Astrocyte (in vitro differentiated cells and primary cell): ENCODE results near the gene ZC3H12A. TPM values are rescaled to one million over a fixed set of nuclear protein-coding genes. Genes with fewer than 3 reads are reported as not detected.
A peak's percentile ranks its signal among the peaks of the same experiment; 100 is the strongest.

Experiments
- DNase-seq: peaks from one replicate; pipeline ENCODE4 v3.0.0-alpha.2; 2010; ENCODE audit warnings: low read depth
- FAIRE-seq: peaks from 2 replicates; lab custom pipeline; 2011; peaks lifted over from hg19 to GRCh38; lab: Jason Lieb, UNC
- H2AFZ ChIP-seq: 2 replicates; pipeline ENCODE4 v1.6.0; 2012; ENCODE audit warnings: low read depth, low read length, inconsistent platforms
- H3K27ac ChIP-seq: 2 replicates; pipeline ENCODE4 v1.5.1; 2011; ENCODE audit warnings: low read depth, low read length, inconsistent platforms
- H3K27me3 ChIP-seq: 2 replicates; pipeline ENCODE4 v1.6.0; 2011; ENCODE audit warnings: low read length, inconsistent platforms; ENCODE audit not compliant: insufficient read depth
- H3K36me3 ChIP-seq: 2 replicates; pipeline ENCODE4 v1.5.1; 2011; ENCODE audit warnings: low read length, inconsistent platforms; ENCODE audit not compliant: insufficient read depth
- H3K4me1 ChIP-seq: 2 replicates; pipeline ENCODE4 v1.5.1; 2011; ENCODE audit warnings: low read length, inconsistent platforms; ENCODE audit not compliant: insufficient read depth
- H3K4me2 ChIP-seq: 2 replicates; pipeline ENCODE4 v1.6.0; 2012; ENCODE audit warnings: low read length, inconsistent platforms
- H3K4me3 ChIP-seq: 2 replicates; pipeline ENCODE4 v1.5.1; 2011; ENCODE audit warnings: low read depth, mild to moderate bottlenecking, low read length, inconsistent platforms; ENCODE audit not compliant: insufficient read depth
- H3K79me2 ChIP-seq: 2 replicates; pipeline ENCODE4 v1.6.0; 2012; ENCODE audit warnings: mild to moderate bottlenecking, low read length, inconsistent platforms; ENCODE audit not compliant: insufficient read depth
- H3K9ac ChIP-seq: 2 replicates; pipeline ENCODE4 v1.6.0; 2012; ENCODE audit warnings: mild to moderate bottlenecking, low read length, inconsistent platforms
- H3K9me3 ChIP-seq: 2 replicates; pipeline ENCODE4 v1.5.1; 2012; ENCODE audit warnings: low read depth, mild to moderate bottlenecking, low read length, inconsistent platforms; ENCODE audit not compliant: insufficient read depth
- H4K20me1 ChIP-seq: 2 replicates; pipeline ENCODE4 v1.6.0; 2012; ENCODE audit warnings: low read length, inconsistent platforms; ENCODE audit not compliant: insufficient read depth
- H3K27ac Mint-ChIP-seq: one replicate; pipeline ENCODE4 v1.8.0; 2021; ENCODE audit warnings: mild to moderate bottlenecking, mixed read lengths; ENCODE audit not compliant: unreplicated experiment
- H3K27me3 Mint-ChIP-seq: one replicate; pipeline ENCODE4 v1.8.0; 2021; ENCODE audit warnings: low read depth, mixed read lengths; ENCODE audit not compliant: unreplicated experiment
- H3K36me3 Mint-ChIP-seq: one replicate; pipeline ENCODE4 v1.8.0; 2021; ENCODE audit warnings: low read depth, mixed read lengths; ENCODE audit not compliant: unreplicated experiment
- H3K4me1 Mint-ChIP-seq: one replicate; pipeline ENCODE4 v1.8.0; 2021; ENCODE audit warnings: low read depth, mixed read lengths; ENCODE audit not compliant: unreplicated experiment
- H3K4me3 Mint-ChIP-seq: one replicate; pipeline ENCODE4 v1.8.0; 2021; ENCODE audit warnings: mild to moderate bottlenecking, moderate library complexity, mixed read lengths; ENCODE audit not compliant: unreplicated experiment
- H3K9me3 Mint-ChIP-seq: one replicate; pipeline ENCODE4 v1.8.0; 2021; ENCODE audit warnings: mild to moderate bottlenecking, mixed read lengths; ENCODE audit not compliant: unreplicated experiment
- CTCF ChIP-seq: IDR thresholded peaks from 2 replicates; pipeline ENCODE4 v1.5.1; 2011; ENCODE audit warnings: low read depth, mild to moderate bottlenecking, inconsistent platforms, low read length, moderate library complexity; ENCODE audit not compliant: insufficient read depth
- EZH2 ChIP-seq: IDR thresholded peaks from 2 replicates; pipeline ENCODE4 v1.6.1; 2012; ENCODE audit warnings: mild to moderate bottlenecking, low read length, inconsistent platforms; ENCODE audit not compliant: insufficient read depth
- total RNA-seq: library from RNA; stranded (reverse); gene quantifications from 2 replicates; pipeline ENCODE4 v1.2.1, GENCODE V29; 2021

Gene ZC3H12A
- total RNA-seq, 1 donor from 2014 or later, result 12.1 TPM

- H3K4me3 ChIP-seq, result no peak overlapping the region
- H3K9me3 Mint-ChIP-seq, result no peaks in the 10 kb centered on the region
- H3K27me3 ChIP-seq, result no peaks in the 10 kb centered on the region
- no peak overlapping the region for H3K4me2 ChIP-seq
- FAIRE-seq (no peak), DNase-seq (no peak)
- H3K4me1 ChIP-seq, result peaks cover 5% of the 10 kb centered on the region
- peaks cover 6% of the 10 kb centered on the region for H3K27me3 Mint-ChIP-seq
- TF ChIP-seq CTCF (no peak), EZH2 (no peak)
- H3K27ac Mint-ChIP-seq, result no peak overlapping the region
- H3K4me1 Mint-ChIP-seq, result peaks cover 3% of the 10 kb centered on the region
- no peak overlapping the region for H3K4me3 Mint-ChIP-seq
- no peaks in the 10 kb centered on the region for H3K36me3 ChIP-seq
- no peaks in the 10 kb centered on the region for H3K79me2 ChIP-seq
- H3K36me3 Mint-ChIP-seq, result peaks cover 6% of the 10 kb centered on the region
- H4K20me1 ChIP-seq, result no peaks in the 10 kb centered on the region
- H3K27ac ChIP-seq, result no peak overlapping the region
- no peak overlapping the region for H2AFZ ChIP-seq
- H3K9me3 ChIP-seq, result no peaks in the 10 kb centered on the region
- no peak overlapping the region for H3K9ac ChIP-seq
These were observed 20.7 kb upstream of the ZC3H12A start for GRCh38 chr1:37453647-37454046.

- peaks cover 6% of the 10 kb centered on the region for H3K36me3 Mint-ChIP-seq
- H3K9ac ChIP-seq, result peak overlapping the region; percentile 9
- H3K79me2 ChIP-seq, result no peaks in the 10 kb centered on the region
- FAIRE-seq (no peak), DNase-seq (peak; percentile 32)
- no peaks in the 10 kb centered on the region for H3K27me3 ChIP-seq
- H3K9me3 ChIP-seq, result no peaks in the 10 kb centered on the region
- no peaks in the 10 kb centered on the region for H4K20me1 ChIP-seq
- peak overlapping the region; percentile 40 for H3K4me2 ChIP-seq
- H3K4me3 Mint-ChIP-seq, result no peak overlapping the region
- no peaks in the 10 kb centered on the region for H3K36me3 ChIP-seq
- H3K4me1 Mint-ChIP-seq, result peaks cover 3% of the 10 kb centered on the region
- no peak overlapping the region for H2AFZ ChIP-seq
- H3K9me3 Mint-ChIP-seq, result no peaks in the 10 kb centered on the region
- no peak for TF ChIP-seq EZH2
- TF ChIP-seq CTCF, result no peak
- H3K27ac ChIP-seq, result peak overlapping the region; percentile 21
- no peak overlapping the region for H3K27ac Mint-ChIP-seq
- peaks cover 5% of the 10 kb centered on the region for H3K4me1 ChIP-seq
- no peak overlapping the region for H3K4me3 ChIP-seq
- peaks cover 2% of the 10 kb centered on the region for H3K27me3 Mint-ChIP-seq
These were observed 18.9 kb upstream of the ZC3H12A start for GRCh38 chr1:37455516-37455915.

- H3K9me3 Mint-ChIP-seq, result no peaks in the 10 kb centered on the region
- H3K4me3 ChIP-seq, result no peak overlapping the region
- H3K27me3 Mint-ChIP-seq, result peaks cover 2% of the 10 kb centered on the region
- no peaks in the 10 kb centered on the region for H3K36me3 ChIP-seq
- peaks cover 5% of the 10 kb centered on the region for H3K4me1 ChIP-seq
- FAIRE-seq (no peak), DNase-seq (no peak)
- H2AFZ ChIP-seq, result no peak overlapping the region
- H3K4me3 Mint-ChIP-seq, result no peak overlapping the region
- H3K27ac Mint-ChIP-seq, result no peak overlapping the region
- no peaks in the 10 kb centered on the region for H3K27me3 ChIP-seq
- no peak overlapping the region for H3K9ac ChIP-seq
- peaks cover 3% of the 10 kb centered on the region for H3K4me1 Mint-ChIP-seq
- no peak overlapping the region for H3K4me2 ChIP-seq
- H3K36me3 Mint-ChIP-seq, result peaks cover 7% of the 10 kb centered on the region
- TF ChIP-seq CTCF (no peak), EZH2 (no peak)
- H3K9me3 ChIP-seq, result no peaks in the 10 kb centered on the region
- H3K27ac ChIP-seq, result no peak overlapping the region
- no peaks in the 10 kb centered on the region for H3K79me2 ChIP-seq
- no peaks in the 10 kb centered on the region for H4K20me1 ChIP-seq
These were observed 17.8 kb upstream of the ZC3H12A start for GRCh38 chr1:37456614-37457013.
